Left kidney (tissue), 2 donors: ENCODE data around the gene FERMT1. TPM values are rescaled to one million over a fixed set of nuclear protein-coding genes. Genes with fewer than 3 reads are reported as not detected.
"Not testable (repeated sequence)": the region's sequence is repeated elsewhere in the genome, so short reads cannot be mapped to it uniquely, and the experiment has no call there.

ENCODE experiments used
- DNase-seq: peaks from one replicate; pipeline ENCODE4 v3.0.0-alpha.2; 2013
- polyA plus RNA-seq: library from polyadenylated mRNA; unstranded; fragments of 120-200 nt; gene quantifications from one replicate; pipeline ENCODE4 v1.2.1, GENCODE V29; 2013; ENCODE audit not compliant: insufficient read length

The FERMT1 gene
- polyA plus RNA-seq, 1 donor = 5.4 TPM

DNA sequence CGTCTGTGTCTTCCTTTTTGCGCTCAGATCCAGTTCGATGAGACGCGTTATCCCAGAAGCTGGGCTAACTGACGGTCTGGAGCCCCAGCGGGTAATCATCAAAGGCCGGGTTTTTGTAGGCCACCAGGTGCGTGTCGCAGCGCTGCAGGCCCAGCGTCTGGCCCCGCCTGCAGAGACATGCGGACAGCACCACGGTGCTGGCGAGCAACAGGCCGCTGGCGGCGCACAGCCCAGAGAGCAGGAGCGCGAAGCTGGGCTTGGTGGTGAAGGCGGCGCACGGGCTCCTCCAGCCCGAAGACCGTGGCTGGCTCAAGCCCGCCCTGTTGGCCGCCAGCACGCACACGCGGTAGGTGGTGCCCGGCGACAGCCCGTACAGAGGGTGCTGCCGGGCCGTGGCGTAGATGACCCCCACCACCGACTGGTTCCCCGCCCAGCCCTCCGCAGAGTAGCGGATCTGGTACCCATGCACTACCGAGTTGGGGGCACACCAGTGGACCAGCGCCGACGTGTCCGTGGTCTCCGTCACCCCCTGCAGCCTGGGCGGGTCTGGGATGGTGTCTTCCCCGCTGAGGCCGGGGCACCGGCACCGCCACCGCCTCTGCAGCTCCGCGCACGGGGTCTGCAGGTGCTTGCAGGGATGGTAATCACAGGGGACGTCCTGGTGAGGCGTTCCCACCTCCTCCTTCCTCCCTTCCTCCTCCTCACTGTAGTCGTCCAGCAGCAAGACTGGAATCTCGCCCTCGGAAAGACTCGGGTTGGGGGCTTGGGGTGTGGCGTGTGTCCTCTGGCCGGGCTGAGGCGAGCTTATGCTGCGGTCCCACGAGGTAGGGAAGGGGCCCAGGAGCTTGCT is 81.6 kb downstream of the FERMT1 start:
- no peak for DNase-seq

DNA sequence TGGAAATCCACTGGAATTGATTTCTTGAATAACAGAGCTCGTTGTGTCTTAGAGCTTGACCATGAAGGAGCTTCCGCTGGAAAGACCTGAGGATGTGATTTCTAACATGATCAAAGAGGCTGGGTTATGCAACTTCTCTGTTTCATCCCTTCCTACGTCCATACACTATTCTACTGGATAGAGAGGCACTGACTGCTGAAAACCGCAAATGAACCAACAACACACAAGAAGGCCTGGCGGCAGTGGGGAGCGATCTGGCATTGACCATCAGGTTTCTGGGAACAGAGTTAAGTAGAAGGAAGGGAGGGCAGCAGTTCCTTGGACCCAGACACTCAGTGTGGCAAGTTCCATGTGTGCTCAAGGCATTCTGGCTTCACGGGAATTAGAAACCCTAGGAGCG is 82.3 kb downstream of the FERMT1 start:
- no peak for DNase-seq

DNA sequence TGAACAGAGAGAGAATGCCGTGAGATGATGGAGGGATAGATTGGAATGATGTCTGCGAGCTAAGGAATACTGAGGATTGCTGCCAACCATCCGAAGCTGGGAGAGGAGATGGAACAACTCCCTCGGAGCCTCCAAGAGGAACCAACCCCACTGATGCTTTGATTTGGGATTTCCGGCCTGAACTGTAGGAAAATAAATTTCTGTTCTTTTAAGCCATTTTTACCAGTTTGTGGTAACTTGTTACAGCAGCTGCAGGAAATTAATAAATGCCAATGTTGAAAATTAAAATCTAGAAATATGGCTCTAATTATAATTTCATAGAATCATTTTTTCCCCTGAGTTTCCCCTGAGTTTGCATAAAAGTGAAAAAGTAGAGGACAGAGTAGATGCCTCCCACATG is 83.1 kb downstream of the FERMT1 start:
- no peak for DNase-seq

DNA sequence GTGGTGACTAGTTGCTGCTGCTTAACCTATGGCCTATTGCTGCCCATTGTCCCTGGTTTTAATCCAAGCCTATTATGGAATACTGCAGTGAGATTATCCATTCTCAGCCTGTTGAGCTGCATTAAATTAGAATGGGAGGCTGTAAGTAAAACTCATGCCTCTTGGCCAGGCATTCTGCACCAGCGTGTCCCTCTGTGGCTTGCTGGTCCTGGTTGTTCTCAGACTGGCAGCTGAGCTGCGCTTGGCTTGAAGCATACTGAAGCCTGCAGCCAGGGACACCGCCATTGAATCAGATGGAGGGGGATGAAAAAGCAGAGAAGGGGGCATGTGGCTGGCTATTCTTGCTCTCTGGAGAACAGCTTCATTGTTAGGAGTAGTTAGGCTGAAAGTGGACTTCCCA is 84.6 kb downstream of the FERMT1 start:
- DNase-seq = no peak

DNA sequence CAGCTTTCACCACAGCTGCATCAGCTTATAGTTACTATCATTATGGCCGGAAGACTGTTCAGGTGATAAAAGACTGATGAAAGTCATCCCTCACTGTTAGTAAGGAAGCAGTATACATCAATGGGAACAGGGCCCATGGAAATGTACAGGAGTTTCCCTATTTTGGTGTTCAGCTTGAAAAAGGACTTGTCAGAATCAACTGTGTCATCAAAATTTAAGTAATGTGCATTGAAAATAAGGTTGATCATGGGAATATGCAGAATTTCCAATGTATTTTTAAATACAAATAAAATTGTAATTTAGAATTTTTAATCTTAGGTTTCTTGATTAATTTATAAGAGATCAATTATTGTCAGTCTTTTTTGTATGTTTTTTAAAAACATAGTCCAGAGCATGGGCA is 85.7 kb downstream of the FERMT1 start:
- DNase-seq = no peak

- no peak for DNase-seq
Measured at GRCh38 chr20:6036213-6036612, 86.6 kb downstream of the FERMT1 start.

DNA sequence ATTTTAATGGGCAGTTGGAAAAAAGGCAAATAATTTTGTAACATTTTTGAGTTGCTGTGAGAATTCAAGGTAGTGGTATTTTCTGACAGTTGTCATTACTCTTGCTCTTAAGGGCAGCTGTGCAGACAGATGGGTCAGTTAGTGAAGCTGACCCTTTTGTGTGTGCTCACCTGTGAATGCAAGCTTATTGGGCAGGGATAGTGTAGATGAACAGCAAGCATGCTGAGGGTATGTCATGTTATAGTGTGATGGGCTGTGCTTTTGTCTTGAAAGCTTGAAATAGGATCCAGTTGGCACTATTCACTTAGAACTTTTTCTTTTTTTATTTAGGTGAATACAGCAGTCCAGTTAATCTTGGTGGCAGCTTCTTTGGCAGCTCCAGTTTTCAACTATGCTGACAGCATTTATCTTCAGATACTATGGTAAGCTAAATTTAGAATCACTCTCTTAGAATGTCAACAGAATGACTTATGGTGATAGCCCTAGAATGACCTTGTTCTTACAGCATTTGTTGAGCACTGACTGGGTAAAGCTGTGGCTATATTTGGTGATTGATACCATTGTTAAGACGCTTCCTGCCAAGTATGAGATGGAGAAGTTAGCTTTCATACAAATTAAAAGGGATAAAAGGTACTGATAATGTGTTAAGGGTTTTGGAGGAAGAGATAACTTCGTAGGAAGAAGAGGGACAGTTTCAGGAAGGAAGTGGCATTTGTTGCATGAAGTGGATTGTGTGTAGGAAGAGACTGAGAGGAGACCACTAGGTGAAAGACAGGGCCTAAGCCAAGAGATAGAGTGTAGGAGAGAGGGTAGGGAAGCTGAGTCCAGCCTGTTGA is 88.5 kb downstream of the FERMT1 start:
- no peak for DNase-seq

GRCh38 chr20:6032907-6033306 is 89.9 kb downstream of the FERMT1 start:
- DNase-seq = not testable (repeated sequence)

DNA sequence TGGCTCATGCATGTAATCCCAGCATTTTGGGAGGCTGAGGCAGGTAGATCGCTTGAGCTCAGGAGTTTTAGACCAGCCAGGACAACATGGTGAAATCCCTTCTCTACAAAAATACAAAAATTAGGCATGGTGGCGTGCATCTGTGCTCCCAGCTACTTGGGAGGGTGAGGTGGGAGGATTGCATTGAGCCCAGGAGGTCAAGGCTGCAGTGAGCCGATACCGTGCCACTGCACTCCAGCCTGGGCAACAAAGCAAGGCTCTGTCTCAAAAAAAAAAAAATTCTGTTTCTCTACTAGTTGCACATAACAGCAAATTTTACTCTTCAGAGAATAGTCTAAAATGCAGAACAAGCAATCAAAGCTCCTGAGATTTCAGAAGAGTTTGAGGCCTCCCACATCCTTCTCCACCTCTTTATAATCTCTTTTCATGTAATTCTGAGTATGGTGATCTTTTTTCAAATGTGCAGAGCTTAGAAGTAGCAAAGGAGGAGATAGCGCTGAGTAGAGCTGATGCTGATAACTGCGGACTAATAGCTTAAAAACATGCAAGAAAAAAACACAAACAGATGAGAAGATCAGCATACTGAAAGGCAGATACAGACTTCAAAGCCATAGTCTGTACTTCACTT is 92.3 kb downstream of the FERMT1 start:
- no peak for DNase-seq

DNA sequence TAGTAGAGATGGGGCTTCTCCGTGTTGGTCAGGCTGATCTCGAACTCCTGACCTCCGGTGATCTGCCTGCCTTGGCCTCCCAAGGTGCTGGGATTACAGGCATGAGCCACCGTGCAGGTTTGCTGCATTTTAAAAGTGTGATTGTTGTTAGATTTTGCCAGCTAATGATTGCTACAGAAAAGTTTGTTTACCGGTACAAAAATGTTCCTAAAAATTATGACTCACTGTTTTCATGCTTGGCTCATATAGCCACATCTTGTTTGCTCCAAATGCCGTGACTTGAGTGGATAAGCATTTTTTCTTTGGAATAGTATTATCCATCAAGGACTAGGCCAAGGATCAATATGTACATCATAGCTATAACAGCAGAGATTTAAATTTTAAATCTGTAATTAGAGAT is 93.3 kb downstream of the FERMT1 start:
- no peak for DNase-seq

DNA sequence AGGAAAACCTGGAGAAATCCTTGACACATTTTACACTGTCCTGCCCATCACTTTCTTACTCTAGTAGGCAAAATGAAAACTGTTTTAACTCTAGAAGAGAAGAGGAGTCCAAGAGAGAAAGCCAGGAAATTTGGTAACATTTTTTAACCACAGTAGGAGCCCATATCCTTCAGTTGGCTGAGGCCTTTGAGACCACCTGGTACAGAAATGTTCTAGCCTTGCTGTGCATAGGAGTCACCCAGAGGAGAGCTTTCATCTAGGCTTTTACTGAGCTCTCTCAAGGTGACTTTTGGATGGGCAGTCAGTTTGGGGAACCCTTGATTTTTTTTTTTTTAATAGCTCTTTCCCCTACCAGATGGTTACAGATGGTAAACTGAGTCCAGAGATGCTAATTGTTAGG is 94.0 kb downstream of the FERMT1 start:
- no peak for DNase-seq

DNA sequence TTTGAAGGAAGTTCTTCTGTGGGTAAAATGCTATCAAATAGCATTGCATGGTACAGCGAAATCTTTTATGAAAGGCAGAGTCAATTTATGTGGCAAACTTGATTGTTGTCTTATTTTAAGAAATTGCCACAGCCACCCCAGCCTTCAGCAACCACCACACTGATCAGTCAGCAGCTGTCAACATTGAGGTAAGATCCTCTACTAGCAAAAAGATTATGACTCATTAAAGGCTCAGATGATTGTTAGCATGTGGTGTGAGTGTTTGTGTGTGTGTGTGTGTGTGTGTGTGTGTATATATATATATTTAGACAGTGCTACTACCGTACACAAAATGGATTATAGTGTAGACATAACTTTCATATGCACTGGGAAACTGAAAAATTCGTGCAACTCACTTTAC is 96.8 kb downstream of the FERMT1 start:
- DNase-seq = no peak

Other genes starting within 250 kb of the FERMT1 start
- gene CHGB, start 211.5 kb downstream of the FERMT1 start, polyA plus RNA-seq = 3.5 TPM
- 20.3 TPM for gene TRMT6, start 172.5 kb downstream of the FERMT1 start, polyA plus RNA-seq
- 25.7 TPM for gene MCM8, start 172.4 kb downstream of the FERMT1 start, polyA plus RNA-seq
- gene CRLS1, start 116.9 kb downstream of the FERMT1 start, polyA plus RNA-seq = 85.8 TPM
- gene LRRN4, start 69.0 kb downstream of the FERMT1 start, polyA plus RNA-seq = 12.2 TPM